HS-27A (cell line): ENCODE results near the gene COX5B.
"Not testable (repeated sequence)": the region's sequence is repeated elsewhere in the genome, so short reads cannot be mapped to it uniquely, and the experiment has no call there.

Experiments used
- DNase-seq: peaks from one replicate; pipeline ENCODE4 v3.0.0-alpha.2; 2012; ENCODE audit warnings: low read depth, missing footprints

COX5B gene

DNA sequence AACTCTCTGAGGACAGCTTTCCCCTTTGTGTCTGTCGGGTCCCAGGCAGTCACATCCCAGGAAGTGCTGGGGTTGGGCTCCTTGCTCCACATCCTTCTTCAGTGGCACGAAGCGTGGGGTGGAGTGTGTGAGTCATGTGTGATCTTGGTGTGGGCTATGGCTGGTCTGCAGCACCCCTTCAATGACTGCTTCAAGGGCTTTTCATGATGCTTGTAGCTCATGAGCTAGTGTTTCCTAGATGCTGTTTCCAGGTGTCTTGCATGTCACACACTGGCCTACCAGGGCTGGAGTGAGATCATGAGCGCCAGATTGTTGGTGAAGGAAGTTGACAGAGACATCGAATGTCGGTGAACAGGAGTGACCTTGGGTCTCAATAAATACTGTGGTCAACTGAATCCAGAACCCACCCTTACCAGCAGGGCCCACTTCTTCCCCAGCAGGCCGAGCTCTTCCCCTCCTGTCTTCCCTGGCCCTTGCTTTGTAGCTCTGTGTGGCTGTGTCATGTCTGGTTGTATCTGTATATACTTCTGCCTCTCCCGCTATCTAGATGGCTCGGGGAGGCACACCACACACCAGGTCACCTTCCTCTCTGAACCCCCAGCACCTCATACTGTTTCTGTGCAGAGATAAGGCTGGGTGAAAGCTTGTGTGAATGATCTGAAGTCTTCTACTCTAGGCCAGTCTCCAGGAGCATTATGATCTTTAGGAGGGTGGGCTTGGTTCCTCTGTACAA is 27.5 kb downstream of the COX5B start:
- no peak for DNase-seq

DNA sequence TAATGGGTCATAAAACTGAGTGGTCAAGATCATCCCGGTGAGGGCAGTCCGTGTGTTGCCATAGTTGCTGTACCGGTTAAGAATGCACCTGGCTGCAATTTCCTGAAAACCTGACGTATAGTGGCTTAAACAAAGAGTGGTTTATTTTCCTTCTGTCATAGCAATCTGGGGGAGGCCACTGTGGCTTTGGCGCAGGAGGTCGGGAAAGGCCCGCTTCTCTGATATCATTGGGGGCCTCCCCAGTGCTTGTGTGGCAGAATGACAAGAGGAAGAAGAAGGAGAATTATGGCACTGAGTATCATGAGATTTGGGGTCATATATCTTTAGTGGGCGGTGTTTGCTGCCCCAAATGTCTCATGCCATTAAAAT is 28.0 kb downstream of the COX5B start:
- no peak for DNase-seq

DNA sequence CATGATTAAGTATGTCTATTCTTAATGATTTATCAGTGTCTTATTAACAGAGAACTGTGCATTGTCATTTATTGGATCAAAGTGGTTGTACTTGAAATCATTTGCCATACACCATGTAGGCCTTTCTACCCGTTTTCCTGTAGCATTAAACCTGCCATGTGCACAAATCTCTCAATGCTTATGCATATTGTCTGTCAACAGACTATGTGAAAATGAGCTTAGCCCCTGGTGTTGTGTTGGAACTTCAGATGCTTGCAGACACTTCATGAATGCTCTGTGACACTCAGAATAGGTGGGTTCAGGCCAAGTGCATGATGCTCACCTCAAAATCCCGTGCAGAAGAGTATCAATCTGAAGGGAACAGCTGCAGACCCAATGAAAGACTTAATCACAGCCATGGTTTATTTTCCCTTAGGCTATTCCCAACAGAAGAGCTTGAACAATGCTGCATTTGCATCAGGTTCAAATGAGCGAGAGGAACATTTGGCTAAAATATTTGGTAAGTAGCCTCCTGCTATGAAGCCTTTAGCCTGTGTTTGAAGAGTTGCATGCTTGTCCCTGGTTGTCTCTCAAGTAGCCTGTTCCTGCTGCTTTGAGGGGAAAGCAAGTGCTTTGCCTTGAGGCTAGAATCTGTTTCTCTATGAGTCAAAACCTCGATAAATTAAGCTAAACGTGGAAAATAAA is 29.7 kb downstream of the COX5B start:
- DNase-seq = no peak

DNA sequence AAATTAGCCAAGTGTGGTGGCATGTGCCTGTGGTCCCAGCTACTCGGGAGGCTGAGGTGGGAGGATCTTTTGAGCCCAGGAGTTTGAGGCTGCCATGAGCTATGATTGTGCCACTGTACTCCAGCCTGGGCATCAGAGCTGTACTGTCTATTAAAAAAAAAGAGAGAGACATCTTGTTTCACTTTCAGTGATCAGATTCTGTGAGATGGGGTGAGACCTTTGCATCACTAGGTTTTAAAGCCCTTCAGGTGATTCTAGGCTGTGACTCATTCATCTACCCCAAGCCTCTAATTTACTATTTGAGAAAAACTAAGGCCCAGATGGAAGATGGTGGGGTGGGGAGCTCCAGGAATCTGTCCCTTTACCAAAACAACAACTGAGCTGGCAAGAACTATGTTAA is 30.8 kb downstream of the COX5B start:
- no peak for DNase-seq

DNA sequence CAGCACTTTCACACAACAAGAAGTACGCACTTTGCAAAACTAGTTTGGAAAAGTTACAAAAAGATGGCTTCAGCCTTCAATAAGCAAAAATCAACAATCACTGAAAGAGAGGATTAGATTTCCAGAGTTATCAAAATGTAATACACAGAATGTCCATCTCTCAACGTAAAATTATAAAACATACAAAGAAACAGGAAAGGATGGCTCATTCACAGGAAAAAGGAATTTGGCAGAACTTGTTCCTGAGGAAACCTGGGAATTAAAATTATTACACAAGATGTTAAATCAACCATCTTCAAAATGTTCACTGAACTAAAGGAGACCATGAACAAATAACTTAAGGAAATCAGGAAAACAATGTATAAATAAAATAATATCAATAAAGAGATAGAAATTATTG is 31.6 kb downstream of the COX5B start:
- DNase-seq = no peak

DNA sequence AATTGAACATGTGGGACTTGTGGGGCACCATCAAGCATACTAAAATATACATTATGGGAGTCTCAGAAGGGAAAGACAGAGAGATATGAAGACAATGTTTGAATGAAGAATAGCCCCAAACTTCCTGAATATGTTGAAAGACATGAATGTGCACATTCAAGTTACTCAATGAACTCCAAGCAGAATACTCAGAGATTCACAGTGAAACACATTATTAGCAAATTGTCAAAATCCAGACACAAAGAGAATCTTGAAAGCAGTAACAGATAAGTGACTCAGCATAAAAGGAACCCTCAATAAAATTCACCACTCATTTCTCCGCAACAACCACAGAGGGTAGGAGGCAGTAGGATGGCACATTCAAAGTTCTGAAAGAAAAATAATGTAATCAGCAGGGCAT is 32.4 kb downstream of the COX5B start:
- no peak for DNase-seq

DNA sequence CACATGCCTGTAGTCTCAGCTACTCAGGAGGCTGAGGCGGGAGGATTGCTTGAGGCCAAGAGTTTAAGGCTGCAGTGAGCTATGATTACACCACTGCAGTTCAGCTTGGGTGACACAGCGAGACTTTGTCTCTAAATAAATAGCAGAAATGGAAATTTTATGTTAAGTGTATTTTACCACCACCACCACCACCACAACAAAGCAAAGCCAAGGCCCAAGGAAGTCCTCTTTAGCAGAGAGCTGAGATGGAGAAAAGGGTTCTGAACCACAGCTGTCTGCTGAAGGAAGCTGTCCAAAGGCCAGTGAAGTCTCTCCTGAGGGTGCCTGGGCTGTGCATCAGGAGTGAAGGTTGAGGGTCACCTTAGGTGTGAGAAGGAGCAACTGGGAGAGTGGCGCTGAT is 41.4 kb downstream of the COX5B start:
- not testable (repeated sequence) for DNase-seq

DNA sequence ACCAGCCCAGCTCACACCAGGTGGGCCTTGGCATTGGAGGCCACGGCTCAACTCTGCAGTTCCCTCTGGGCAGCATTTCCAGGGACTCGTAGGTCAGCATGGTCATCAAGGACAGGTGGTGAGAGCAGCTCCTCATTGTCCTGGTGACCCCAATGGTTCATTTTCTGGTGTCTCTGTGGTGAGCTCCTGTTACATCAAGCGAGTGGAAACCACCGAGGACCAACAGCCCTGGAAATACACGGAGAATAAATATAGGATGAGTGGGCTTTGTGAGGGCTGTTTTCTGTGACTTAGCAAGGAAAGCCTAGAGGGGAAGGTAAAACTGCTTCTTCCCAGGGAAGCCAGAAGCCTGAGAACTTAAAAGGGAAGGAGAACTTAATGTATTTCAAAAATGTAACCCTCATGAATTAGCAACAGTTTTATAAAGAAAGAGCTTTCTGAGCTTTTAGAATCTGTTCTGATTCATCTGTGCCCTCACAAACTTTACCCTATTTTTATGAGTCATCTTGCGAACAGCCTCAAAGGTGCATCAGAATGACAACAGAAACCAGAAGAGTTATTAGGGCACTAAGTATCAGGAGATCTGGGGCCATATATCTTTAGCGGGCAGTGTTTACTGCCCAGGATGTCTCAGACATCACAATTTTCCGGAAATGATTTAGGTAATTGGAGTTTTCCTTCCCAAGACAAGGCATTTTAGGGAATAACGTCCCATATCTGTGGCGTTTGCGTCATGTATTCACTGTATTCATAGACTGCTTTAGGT is 42.4 kb downstream of the COX5B start:
- DNase-seq = no peak

DNA sequence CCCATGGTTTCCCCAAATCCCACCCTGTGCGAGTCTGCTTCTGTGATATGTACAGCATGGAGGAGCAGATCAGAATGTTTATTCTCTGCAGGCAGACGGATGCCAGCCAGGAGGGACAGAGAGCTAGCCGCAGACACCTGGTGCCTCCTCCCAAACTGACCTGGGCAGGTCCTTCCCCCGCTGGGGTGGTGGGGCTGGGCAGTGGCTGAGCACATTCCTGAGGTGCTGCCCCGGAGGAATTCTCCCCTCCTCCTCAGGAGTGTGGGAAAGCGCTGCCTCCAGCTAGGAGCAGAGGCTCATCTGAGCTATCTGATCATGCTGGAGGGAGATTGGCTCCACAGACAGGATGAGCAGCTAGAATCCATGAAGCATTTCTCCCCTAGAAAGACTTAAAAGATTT is 45.3 kb downstream of the COX5B start:
- DNase-seq = no peak

DNA sequence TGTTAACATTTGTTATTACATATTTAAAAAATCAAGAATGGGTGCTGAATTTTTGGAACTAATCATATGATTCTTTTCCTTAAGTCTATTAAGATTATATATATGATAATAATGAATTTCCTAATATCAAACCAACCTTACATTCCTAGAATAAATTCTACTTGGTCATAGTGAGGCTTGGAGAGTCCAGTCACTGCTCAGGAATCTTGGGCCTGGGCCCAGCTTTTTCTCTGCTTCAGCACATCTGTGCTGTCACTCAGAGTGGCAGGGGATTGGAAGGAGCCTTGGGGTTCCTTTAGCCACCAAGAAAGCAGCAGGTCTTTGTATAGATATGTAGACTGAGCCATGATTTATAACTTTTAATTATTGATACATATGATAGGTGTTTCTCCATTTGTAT is 47.6 kb downstream of the COX5B start:
- peak; percentile 15 for DNase-seq

DNA sequence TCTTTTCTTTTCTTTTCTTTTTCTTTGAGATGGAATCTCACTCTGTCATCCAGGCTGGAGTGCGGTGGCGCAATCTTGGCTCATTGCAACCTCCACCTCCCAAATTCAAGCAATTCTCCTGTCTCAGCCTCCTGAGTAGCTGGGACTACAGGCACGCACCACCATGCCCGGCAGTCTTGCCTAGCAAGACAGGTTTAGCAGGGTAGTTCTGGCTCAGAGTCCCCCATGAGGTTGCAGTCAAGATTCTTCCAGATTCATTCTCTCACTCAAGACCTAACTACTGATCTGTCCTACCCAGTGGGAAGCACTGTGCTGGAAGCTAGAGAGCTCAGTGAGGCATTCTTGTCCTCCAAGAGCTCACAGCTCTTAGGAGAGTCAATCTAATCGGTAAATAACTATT is 49.9 kb downstream of the COX5B start:
- DNase-seq = no peak

DNA sequence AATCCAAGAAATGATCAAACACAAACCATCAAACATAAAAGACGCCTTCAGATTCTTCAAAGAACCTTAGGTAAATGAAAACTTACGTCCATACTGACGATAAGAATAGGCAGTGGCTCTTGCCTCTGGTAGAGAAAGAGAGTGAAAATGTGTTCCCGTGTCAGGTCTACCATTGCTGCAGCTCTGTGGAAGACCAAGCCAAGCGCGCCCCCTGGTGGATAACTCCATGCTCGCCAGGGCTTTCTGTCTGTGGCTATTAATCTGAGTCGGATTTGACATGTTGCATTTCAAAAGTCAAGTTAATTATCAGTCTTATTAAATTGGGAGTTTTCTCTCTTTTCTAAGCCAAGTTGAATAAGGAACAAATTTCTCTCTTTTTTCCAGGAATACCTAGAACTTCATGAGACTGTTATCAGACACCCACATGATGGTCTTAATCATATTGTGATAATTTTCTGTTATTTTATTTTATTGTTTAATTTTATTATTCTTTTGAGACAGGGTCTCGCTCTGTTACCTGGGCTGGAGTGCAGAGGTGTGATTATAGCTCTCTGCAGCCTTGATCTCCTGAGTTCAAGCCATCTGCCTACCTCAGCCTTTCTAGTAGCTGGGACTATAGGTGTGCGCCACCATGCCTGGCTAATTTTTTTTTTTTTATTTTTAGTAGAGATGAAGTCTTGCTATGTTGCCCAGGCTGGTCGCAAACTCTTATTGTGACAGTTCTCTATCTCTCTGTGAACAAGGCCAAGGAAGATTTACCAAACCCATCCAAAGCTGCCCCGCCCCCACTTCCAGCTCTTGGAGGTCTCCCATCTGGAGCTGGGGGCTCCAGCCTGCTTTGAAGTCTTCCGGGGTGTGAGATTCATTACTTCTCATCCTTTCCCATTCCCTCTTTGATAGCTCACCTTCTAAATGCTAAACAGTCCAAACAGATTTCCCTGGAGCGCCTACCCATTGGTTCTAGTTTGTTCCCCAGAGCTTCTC is 51.7 kb downstream of the COX5B start:
- DNase-seq = peak; percentile 51
